ENCODE results near the gene OXSR1. TPM values are rescaled to one million over a fixed set of nuclear protein-coding genes. Genes with fewer than 3 reads are reported as not detected.

Gene OXSR1
- total RNA-seq, 1 donor from 2014 or later, result 50.8 TPM

- Mint-ChIP-seq H3K4me3 (no peak within 1 kb of the TSS), H3K9me3 (peaks cover 2% of the 10 kb centered on the region), H3K27ac (no peak within 1 kb of the TSS), H3K36me3 (ENCODE audit: low read depth) (peaks cover 6% of the 10 kb centered on the region), H3K4me1 (ENCODE audit: low read depth) (peaks cover 13% of the 10 kb centered on the region), H3K27me3 (ENCODE audit: insufficient read depth) (no peaks in the 10 kb centered on the region)
- no peak for DNase-seq (ENCODE audit: low spot score)
- intact Hi-C loops (cut with micrococcal nuclease), result no loop called here
Observed at GRCh38 chr3:38265604-38266307, 100.4 kb downstream of the OXSR1 start, which contains the start of gene SLC22A13. Gene SLC22A13, plus strand, starts transcription at chr3:38265812. Its CDS starts 49 bp downstream, at chr3:38265861.

GRCh38 chr3:38266810-38267209 is 101.5 kb downstream of the OXSR1 start:
- H3K9me3 Mint-ChIP-seq, result peaks cover 4% of the 10 kb centered on the region
- H3K4me3 Mint-ChIP-seq, result no peak overlapping the region
- H3K4me1 Mint-ChIP-seq (ENCODE audit: low read depth), result peaks cover 13% of the 10 kb centered on the region
- peaks cover 9% of the 10 kb centered on the region for H3K36me3 Mint-ChIP-seq (ENCODE audit: low read depth)
- H3K27me3 Mint-ChIP-seq (ENCODE audit: insufficient read depth), result no peaks in the 10 kb centered on the region
- no peak overlapping the region for H3K27ac Mint-ChIP-seq
- intact Hi-C loops (cut with micrococcal nuclease), result no loop called here
- DNase-seq (ENCODE audit: low spot score), result no peak

DNA sequence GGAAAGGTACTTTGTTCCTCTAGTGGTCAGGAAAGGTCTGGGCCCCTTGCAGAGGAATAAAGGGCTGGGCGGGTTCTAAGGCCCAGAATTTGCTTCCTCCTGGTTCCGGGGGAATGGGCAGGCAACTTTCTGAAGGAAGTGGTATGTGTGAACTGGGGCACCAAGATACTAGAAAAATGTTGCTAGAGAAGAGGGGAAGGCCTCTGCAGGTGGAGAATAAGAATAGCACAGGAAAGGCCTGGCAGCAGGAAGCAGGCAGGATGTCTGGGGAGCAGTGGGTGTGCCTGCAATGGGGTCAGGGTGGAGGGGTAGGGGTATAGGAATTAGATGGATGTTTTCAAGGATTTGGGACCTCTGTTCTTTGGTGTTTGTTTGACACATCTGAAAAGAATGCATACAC is 102.3 kb downstream of the OXSR1 start:
- H3K36me3 Mint-ChIP-seq (ENCODE audit: low read depth), result peaks cover 9% of the 10 kb centered on the region
- no peak for DNase-seq (ENCODE audit: low spot score)
- no peaks in the 10 kb centered on the region for H3K27me3 Mint-ChIP-seq (ENCODE audit: insufficient read depth)
- H3K4me1 Mint-ChIP-seq (ENCODE audit: low read depth), result peaks cover 13% of the 10 kb centered on the region
- H3K4me3 Mint-ChIP-seq, result no peak overlapping the region
- H3K27ac Mint-ChIP-seq, result no peak overlapping the region
- intact Hi-C loops (cut with micrococcal nuclease), result no loop called here
- peaks cover 4% of the 10 kb centered on the region for H3K9me3 Mint-ChIP-seq

DNA sequence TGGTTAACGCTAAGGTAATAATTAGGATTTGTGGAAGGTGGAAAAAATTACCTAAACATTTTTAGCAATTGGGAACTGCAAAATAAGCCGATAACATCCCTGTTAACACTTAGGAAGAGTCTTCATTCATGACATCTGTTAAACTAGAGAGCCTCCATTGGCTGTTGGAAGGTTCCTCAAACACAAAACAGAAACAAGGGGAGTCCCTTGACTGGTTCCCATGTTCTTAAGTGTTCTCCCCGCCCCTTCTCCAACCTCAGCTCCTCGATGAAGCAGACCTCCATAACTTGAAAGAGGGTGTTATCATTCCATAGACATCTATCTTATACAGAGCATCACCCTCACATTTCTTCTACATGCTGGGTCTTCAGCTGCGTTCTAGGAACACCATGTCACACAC is 102.8 kb downstream of the OXSR1 start:
- peaks cover 4% of the 10 kb centered on the region for H3K9me3 Mint-ChIP-seq
- no peak for DNase-seq (ENCODE audit: low spot score)
- H3K4me1 Mint-ChIP-seq (ENCODE audit: low read depth), result peaks cover 13% of the 10 kb centered on the region
- H3K36me3 Mint-ChIP-seq (ENCODE audit: low read depth), result peaks cover 9% of the 10 kb centered on the region
- no peak overlapping the region for H3K27ac Mint-ChIP-seq
- no peaks in the 10 kb centered on the region for H3K27me3 Mint-ChIP-seq (ENCODE audit: insufficient read depth)
- no peak overlapping the region for H3K4me3 Mint-ChIP-seq
- intact Hi-C loops (cut with micrococcal nuclease), result no loop called here

GRCh38 chr3:38268522-38268921 is 103.2 kb downstream of the OXSR1 start:
- Mint-ChIP-seq H3K36me3 (ENCODE audit: low read depth) (peaks cover 9% of the 10 kb centered on the region), H3K27ac (no peak overlapping the region), H3K4me1 (ENCODE audit: low read depth) (peaks cover 13% of the 10 kb centered on the region), H3K27me3 (ENCODE audit: insufficient read depth) (no peaks in the 10 kb centered on the region), H3K9me3 (peaks cover 4% of the 10 kb centered on the region), H3K4me3 (no peak overlapping the region)
- DNase-seq (ENCODE audit: low spot score), result no peak
- intact Hi-C loops (cut with micrococcal nuclease), result no loop called here

GRCh38 chr3:38270606-38271005 is 105.3 kb downstream of the OXSR1 start:
- H3K27me3 Mint-ChIP-seq (ENCODE audit: insufficient read depth), result no peaks in the 10 kb centered on the region
- H3K4me1 Mint-ChIP-seq (ENCODE audit: low read depth), result peaks cover 13% of the 10 kb centered on the region
- no peak overlapping the region for H3K27ac Mint-ChIP-seq
- no peak for DNase-seq (ENCODE audit: low spot score)
- H3K36me3 Mint-ChIP-seq (ENCODE audit: low read depth), result peaks cover 9% of the 10 kb centered on the region
- H3K4me3 Mint-ChIP-seq, result no peak overlapping the region
- intact Hi-C loops (cut with micrococcal nuclease), result no loop called here
- H3K9me3 Mint-ChIP-seq, result peaks cover 4% of the 10 kb centered on the region

DNA sequence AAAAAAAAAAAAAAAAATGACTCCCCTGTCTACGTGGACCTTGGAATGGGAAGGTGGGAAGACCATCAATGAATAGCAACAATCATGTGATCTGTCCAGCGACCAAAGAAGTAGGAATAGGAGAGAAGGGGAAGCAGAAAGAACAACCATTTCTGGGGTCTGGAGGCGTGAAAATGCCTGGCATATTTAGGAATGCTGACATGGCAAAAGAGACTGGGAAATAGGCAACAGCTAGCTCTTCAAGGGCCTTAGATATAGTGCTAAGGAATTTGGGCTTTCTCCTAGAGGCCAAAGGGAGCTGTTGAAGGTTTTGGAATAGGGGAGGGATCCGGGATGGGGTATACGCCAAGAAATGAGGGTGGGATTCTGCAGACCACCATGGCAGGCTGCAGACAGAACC is 106.2 kb downstream of the OXSR1 start:
- H3K27ac Mint-ChIP-seq, result no peak overlapping the region
- no peak for DNase-seq (ENCODE audit: low spot score)
- H3K4me1 Mint-ChIP-seq (ENCODE audit: low read depth), result peaks cover 13% of the 10 kb centered on the region
- H3K4me3 Mint-ChIP-seq, result no peak overlapping the region
- H3K36me3 Mint-ChIP-seq (ENCODE audit: low read depth), result peaks cover 4% of the 10 kb centered on the region
- no peaks in the 10 kb centered on the region for H3K27me3 Mint-ChIP-seq (ENCODE audit: insufficient read depth)
- intact Hi-C loops (cut with micrococcal nuclease), result no loop called here
- peaks cover 4% of the 10 kb centered on the region for H3K9me3 Mint-ChIP-seq

GRCh38 chr3:38274864-38275649 is 109.7 kb downstream of the OXSR1 start:
- intact Hi-C loops (cut with micrococcal nuclease), result no loop called here
- H3K27ac Mint-ChIP-seq, result no peak overlapping the region
- H3K36me3 Mint-ChIP-seq (ENCODE audit: low read depth), result peaks cover 4% of the 10 kb centered on the region
- H3K9me3 Mint-ChIP-seq, result peaks cover 4% of the 10 kb centered on the region
- H3K4me3 Mint-ChIP-seq, result no peak overlapping the region
- no peaks in the 10 kb centered on the region for H3K27me3 Mint-ChIP-seq (ENCODE audit: insufficient read depth)
- H3K4me1 Mint-ChIP-seq (ENCODE audit: low read depth), result no peaks in the 10 kb centered on the region
- DNase-seq (ENCODE audit: low spot score), result no peak

GRCh38 chr3:38275658-38276057 is 110.3 kb downstream of the OXSR1 start:
- Mint-ChIP-seq H3K27ac (no peak overlapping the region), H3K36me3 (ENCODE audit: low read depth) (peaks cover 4% of the 10 kb centered on the region), H3K9me3 (peaks cover 3% of the 10 kb centered on the region), H3K4me3 (no peak overlapping the region), H3K27me3 (ENCODE audit: insufficient read depth) (no peaks in the 10 kb centered on the region), H3K4me1 (ENCODE audit: low read depth) (no peaks in the 10 kb centered on the region)
- DNase-seq (ENCODE audit: low spot score), result no peak
- intact Hi-C loops (cut with micrococcal nuclease), result no loop called here

- no peak for DNase-seq (ENCODE audit: low spot score)
- Mint-ChIP-seq H3K4me3 (no peak overlapping the region), H3K36me3 (ENCODE audit: low read depth) (peaks cover 2% of the 10 kb centered on the region), H3K9me3 (no peaks in the 10 kb centered on the region), H3K27me3 (ENCODE audit: insufficient read depth) (no peaks in the 10 kb centered on the region), H3K27ac (no peak overlapping the region), H3K4me1 (ENCODE audit: low read depth) (no peaks in the 10 kb centered on the region)
- intact Hi-C loops (cut with micrococcal nuclease), result no loop called here
Observed at GRCh38 chr3:38276081-38276916, 111.0 kb downstream of the OXSR1 start.

GRCh38 chr3:38276917-38277630 is 111.7 kb downstream of the OXSR1 start:
- intact Hi-C loops (cut with micrococcal nuclease), result no loop called here
- Mint-ChIP-seq H3K27ac (no peak overlapping the region), H3K4me1 (ENCODE audit: low read depth) (no peaks in the 10 kb centered on the region), H3K36me3 (ENCODE audit: low read depth) (no peaks in the 10 kb centered on the region), H3K27me3 (ENCODE audit: insufficient read depth) (no peaks in the 10 kb centered on the region), H3K9me3 (no peaks in the 10 kb centered on the region), H3K4me3 (no peak overlapping the region)
- DNase-seq (ENCODE audit: low spot score), result no peak

GRCh38 chr3:38278841-38279240 is 113.5 kb downstream of the OXSR1 start:
- no peak overlapping the region for H3K27ac Mint-ChIP-seq
- intact Hi-C loops (cut with micrococcal nuclease), result no loop called here
- no peaks in the 10 kb centered on the region for H3K9me3 Mint-ChIP-seq
- H3K4me1 Mint-ChIP-seq (ENCODE audit: low read depth), result no peaks in the 10 kb centered on the region
- DNase-seq (ENCODE audit: low spot score), result no peak
- no peaks in the 10 kb centered on the region for H3K27me3 Mint-ChIP-seq (ENCODE audit: insufficient read depth)
- H3K4me3 Mint-ChIP-seq, result no peak overlapping the region
- H3K36me3 Mint-ChIP-seq (ENCODE audit: low read depth), result no peaks in the 10 kb centered on the region

Data from activated T-helper 1 cell treated with anti-CD3 and anti-CD28 coated beads, Interleukin-12 subunit alpha, Interleukin-12 subunit beta, Interleukin-2, Interleukin-4 antibody, amounts not matched to agents 30 ng/mL and 10 ng/mL and 1 ng/mL, durations not matched to agents 14 hours and 24 hours and 36 hours (primary cell).